Measurements from ENCODE around the gene PDGFRB. TPM values are rescaled to one million over a fixed set of nuclear protein-coding genes. Genes with fewer than 3 reads are reported as not detected.

PDGFRB gene
- total and polyA plus RNA-seq, 2 of the 8 experiments (the other 6 are each of a cell fraction or from before 2014, with no cell fraction given) = 4.2 to 13.7 TPM

GRCh38 chr5:150175076-150175475 is 19.4 kb upstream of the PDGFRB start (continued):
- TF ChIP-seq CHD7 (IDR thresholded peaks at IDR 0.05; ENCODE audit: insufficient replicate concordance, low read length) = no peak
- TF ChIP-seq SIX5 (IDR thresholded peaks at IDR 0.05; ENCODE audit: low read depth, low read length) = no peak
- TF ChIP-seq BRCA1 (IDR thresholded peaks at IDR 0.05; ENCODE audit: low read depth, low read length) = no peak
- TF ChIP-seq KDM1A (IDR thresholded peaks at IDR 0.05; ENCODE audit: borderline replicate concordance, low read length) = no peak
- TF ChIP-seq CTCF (IDR thresholded peaks at IDR 0.05; ENCODE audit: control extremely low read depth in 1 of 3, insufficient read depth in 1 of 3, low read depth in 1 of 3, low read length in 3 of 3) = no peak
- no peak for TF ChIP-seq USF2 (IDR thresholded peaks at IDR 0.05; ENCODE audit: low read length)
- TF ChIP-seq EGR1 (IDR thresholded peaks at IDR 0.05; ENCODE audit: borderline replicate concordance, low read depth, low read length) = no peak

Data from H1 (cell line).